ENCODE results near the gene ARID1A. TPM values are rescaled to one million over a fixed set of nuclear protein-coding genes. Genes with fewer than 3 reads are reported as not detected.

The ARID1A gene
- 10.4 and 13.6 TPM in 2 replicates for total RNA-seq

GRCh38 chr1:26695356-26696118 lies at the start of gene ARID1A:
Gene ARID1A, plus strand, starts transcription at chr1:26696015. Its CDS starts 389 bp downstream, at chr1:26696404.

GRCh38 chr1:26787706-26788514 lies 92.1 kb downstream of the ARID1A start, which contains the start of gene PIGV:
Gene PIGV, plus strand, starts transcription at chr1:26787950. Its CDS starts 2,866 bp downstream, at chr1:26790816.

GRCh38 chr1:26826261-26827105 lies 130.7 kb downstream of the ARID1A start, which contains the start of gene ZDHHC18:
Gene ZDHHC18, plus strand, starts transcription at chr1:26826688. Its CDS starts 117 bp downstream, at chr1:26826805.

Other genes with a start within 250 kb of the ARID1A start
- gene HMGN2, start 223.6 kb upstream of the ARID1A start, total RNA-seq = 96.4 and 123 TPM in 2 replicates
- 77.8 and 81.2 TPM in 2 replicates for gene RPS6KA1, start 166.3 kb upstream of the ARID1A start, total RNA-seq
- 16.1 and 21.5 TPM in 2 replicates for gene PIGV, start 91.9 kb downstream of the ARID1A start, total RNA-seq
- 7.7 and 13.5 TPM in 2 replicates for gene ZDHHC18, start 130.7 kb downstream of the ARID1A start, total RNA-seq
- 704 and 1,068 TPM in 2 replicates for gene SFN, start 167.1 kb downstream of the ARID1A start, total RNA-seq
- gene GPN2, start 194.3 kb downstream of the ARID1A start, total RNA-seq = 8.4 and 9.2 TPM in 2 replicates
- 5.1 and 8.4 TPM in 2 replicates for gene GPATCH3, start 204.5 kb downstream of the ARID1A start, total RNA-seq
- gene NR0B2, start 218.0 kb downstream of the ARID1A start, total RNA-seq = not detected in 2 replicates
- gene NUDC, start 225.7 kb downstream of the ARID1A start, total RNA-seq = 11.9 and 18.8 TPM in 2 replicates

All from tracheal epithelial cell (primary cell).